ENCODE measurements around the gene MBD5.

- TF ChIP-seq TAF1 (IDR thresholded peaks at IDR 0.05; ENCODE audit: low read depth) (no peak), TEAD4 (IDR thresholded peaks at IDR 0.05) (no peak), CREB1 (IDR thresholded peaks at IDR 0.05; ENCODE audit: low read depth) (no peak), YY1 (IDR thresholded peaks at IDR 0.05; ENCODE audit: low read depth) (no peak), CEBPB (IDR thresholded peaks at IDR 0.05) (no peak), RAD21 (IDR thresholded peaks at IDR 0.05; ENCODE audit: low read depth) (no peak), EP300 (IDR thresholded peaks at IDR 0.05; ENCODE audit: borderline replicate concordance) (no peak), EGR1 (IDR thresholded peaks at IDR 0.05) (no peak), MAX (IDR thresholded peaks at IDR 0.05) (no peak)
Observed at GRCh38 chr2:148303161-148303560, 282.3 kb downstream of the MBD5 start.
